H1 (cell line): ENCODE results near the gene TRIM31.

Source experiments
- BACH1 ChIP-seq: IDR thresholded peaks from 2 replicates; pipeline ENCODE4 v1.6.1; 2012; ENCODE audit warnings: low read length, improper control_type of control experiment
- HDAC2 ChIP-seq, 2 experiments: fragments of 300-600 bp in 1 of 2; sonication (generic) in 1 of 2; IDR thresholded peaks; 2 replicates each; pipeline ENCODE4 v1.6.1; 2011 to 2012; ENCODE audit warnings: low read depth in 2 of 2, low read length in 2 of 2, mild to moderate bottlenecking in 2 of 2, moderate library complexity in 2 of 2, borderline replicate concordance in 1 of 2, inconsistent platforms in 1 of 2
- PHF8 ChIP-seq: fragments of 200-600 bp; sonication (generic); conservative IDR thresholded peaks from 2 replicates; pipeline ENCODE4 v1.7.1; 2012; ENCODE audit warnings: low read depth, mild to moderate bottlenecking, inconsistent platforms, low read length, moderate library complexity
- RNF2 ChIP-seq: fragments of 200-900, 300-1000 bp; sonication (generic); IDR thresholded peaks from 2 replicates; pipeline ENCODE4 v1.7.1; 2016; ENCODE audit warnings: borderline replicate concordance, low read depth, mild to moderate bottlenecking, antibody characterized with exemption, low read length; ENCODE audit not compliant: poor library complexity, severe bottlenecking; ENCODE audit errors: missing control alignments

DNA sequence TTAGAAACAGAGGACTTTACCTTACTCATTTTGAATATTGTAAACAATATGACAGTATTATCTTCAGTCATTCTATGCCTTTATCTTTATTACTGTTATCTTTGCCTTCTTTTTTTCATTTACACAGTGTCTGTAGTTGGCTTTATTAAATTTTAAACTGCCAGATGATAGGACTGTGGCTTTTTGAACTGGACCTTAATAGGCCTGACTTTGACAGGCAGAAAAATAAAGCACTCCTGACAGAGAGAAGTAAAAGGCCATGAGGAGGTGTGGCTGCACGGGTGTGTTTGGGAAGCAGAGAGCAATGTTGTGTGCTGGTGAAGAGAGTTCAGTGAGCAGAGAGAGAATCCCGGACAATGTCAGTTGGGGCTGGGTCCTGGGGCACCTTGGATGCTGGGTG, 30.9 kb upstream of the TRIM31 start:
- TF ChIP-seq HDAC2 (IDR thresholded peaks at IDR 0.05; ENCODE audit: borderline replicate concordance in 1 of 2, low read depth in 2 of 2, low read length in 2 of 2), result no peak
- TF ChIP-seq PHF8, result no peak
- no peak for TF ChIP-seq RNF2
- TF ChIP-seq BACH1, result no peak
